Lung microvascular endothelial cell (primary cell): ENCODE measurements around the gene POGLUT3. TPM values are rescaled to one million over a fixed set of nuclear protein-coding genes. Genes with fewer than 3 reads are reported as not detected.

Source experiments
- DNase-seq, 2 donors: peaks; one replicate each; pipeline versions ENCODE4 v3.0.0 to v3.0.0-alpha.2; 2010; ENCODE audit warnings: low read depth in 2 of 2
- total RNA-seq: library from RNA; depleted of rRNA; stranded (reverse); fragments of >200 nt; gene quantifications from 2 replicates; pipeline ENCODE4 v1.2.1, GENCODE V29; 2014

Gene POGLUT3
- 8.7 and 10.2 TPM in 2 replicates for total RNA-seq

GRCh38 chr11:108498046-108498815 is at the start of gene POGLUT3:
TSS of gene POGLUT3 (minus strand) at chr11:108498384. CDS start at chr11:108498366, 18 bp downstream.
- peak; percentile 66 to 68 for DNase-seq

GRCh38 chr11:108545909-108546501 is 47.8 kb upstream of the POGLUT3 start:
- no peak for DNase-seq

- DNase-seq = no peak
Measured at GRCh38 chr11:108543316-108543964, 45.3 kb upstream of the POGLUT3 start.

GRCh38 chr11:108541531-108541930 is 43.3 kb upstream of the POGLUT3 start:
- DNase-seq = no peak

GRCh38 chr11:108538502-108538901 is 40.3 kb upstream of the POGLUT3 start:
- DNase-seq = no peak

- no peak for DNase-seq
Measured at GRCh38 chr11:108538022-108538424, 39.8 kb upstream of the POGLUT3 start.

GRCh38 chr11:108536783-108537182 is 38.6 kb upstream of the POGLUT3 start:
- no peak for DNase-seq

- DNase-seq = no peak
Measured at GRCh38 chr11:108535384-108535955, 37.3 kb upstream of the POGLUT3 start.

- DNase-seq = no peak
Measured at GRCh38 chr11:108534274-108534882, 36.2 kb upstream of the POGLUT3 start.

GRCh38 chr11:108530426-108530825 is 32.2 kb upstream of the POGLUT3 start:
- no peak for DNase-seq

- DNase-seq = no peak
Measured at GRCh38 chr11:108527382-108527781, 29.2 kb upstream of the POGLUT3 start.

GRCh38 chr11:108525161-108525560 is 27.0 kb upstream of the POGLUT3 start:
- DNase-seq = no peak

GRCh38 chr11:108524422-108524821 is 26.2 kb upstream of the POGLUT3 start:
- no peak for DNase-seq

GRCh38 chr11:108522318-108522717 is 24.1 kb upstream of the POGLUT3 start:
- no peak for DNase-seq

- no peak for DNase-seq
Measured at GRCh38 chr11:108518581-108518980, 20.4 kb upstream of the POGLUT3 start.

GRCh38 chr11:108516125-108516524 is 17.9 kb upstream of the POGLUT3 start:
- DNase-seq = no peak

- no peak for DNase-seq
Measured at GRCh38 chr11:108512708-108513107, 14.5 kb upstream of the POGLUT3 start.

GRCh38 chr11:108511851-108512474 is 13.8 kb upstream of the POGLUT3 start:
- peak in 1 of 2 donors; percentile 4 for DNase-seq

GRCh38 chr11:108508653-108509593 is 10.7 kb upstream of the POGLUT3 start:
- DNase-seq = no peak

- no peak for DNase-seq
Measured at GRCh38 chr11:108501396-108501795, 3.2 kb upstream of the POGLUT3 start.
